ENCODE results near the gene PHOX2B. TPM values are rescaled to one million over a fixed set of nuclear protein-coding genes. Genes with fewer than 3 reads are reported as not detected.

PHOX2B gene
- total RNA-seq, 1 experiment from 2014 or later: not detected

DNA sequence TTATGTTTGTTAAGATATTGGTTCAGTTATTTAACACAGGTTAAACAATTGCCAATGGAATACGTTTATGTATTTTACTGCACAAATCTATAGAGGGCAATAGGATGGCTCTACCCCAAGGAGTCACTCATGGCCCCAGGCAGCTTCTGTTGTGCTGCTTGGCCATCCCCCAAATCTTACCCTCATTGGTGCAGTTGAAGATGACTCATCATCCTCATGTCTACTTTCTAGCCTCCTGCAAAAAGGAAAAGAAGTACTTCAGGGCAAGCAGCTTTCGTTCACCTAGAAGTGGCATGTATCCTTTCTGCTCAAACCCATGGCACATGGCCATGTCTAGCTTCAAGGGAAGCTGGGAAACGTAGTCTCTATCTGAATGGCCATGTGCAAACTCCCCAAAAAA lies 14.2 kb downstream of the PHOX2B start:
- no peak overlapping the region for H3K4me2 ChIP-seq (ENCODE audit: low read length)
- CTCF ChIA-PET: no interaction called here
- DNase-seq (ENCODE audit: low read depth, low spot score): no peak
- no peaks in the 10 kb centered on the region for H4K20me1 ChIP-seq (ENCODE audit: insufficient read depth)
- POLR2A ChIA-PET: no interaction called here
- H3K27ac ChIP-seq (ENCODE audit: low read depth, low read length): no peak overlapping the region
- BruUV-seq (replicated peaks): no TSS peak
- H3K79me2 ChIP-seq (ENCODE audit: insufficient read depth, low read length): no peaks in the 10 kb centered on the region
- no peaks in the 10 kb centered on the region; the same call in 1 of the 2 replicates for H3K9me2 ChIP-seq (ENCODE audit: insufficient read depth)
- H3K9me3 ChIP-seq (ENCODE audit: control insufficient read depth in 1 of 2, insufficient read depth in 1 of 2, low read depth in 1 of 2, low read length in 2 of 2): no peaks in the 10 kb centered on the region
- intact Hi-C loops (cut with micrococcal nuclease): no loop called here
- TF ChIP-seq EZH2 (IDR thresholded peaks at IDR 0.05): no peak
- H3K27me3 ChIP-seq (ENCODE audit: insufficient read depth, low read length): peaks cover 7% of the 10 kb centered on the region; the same call in 1 of the 2 replicates
- no peak overlapping the region for H2AFZ ChIP-seq (ENCODE audit: low read depth, low read length, poor library complexity, severe bottlenecking)
- RAD21 ChIA-PET (ENCODE audit: low non-redundant PET in 1 of 2, low total read pairs in 2 of 2, uncharacterized antibody in 2 of 2, unreplicated experiment in 2 of 2): interaction anchor here in 1 of 2 experiments (0.6 kb wide), 1 partner anchor 39 kb away, joined by 4 read pairs; no protein-coding TSS in a partner anchor
- H3K4me3 ChIP-seq (replicated peaks in 1 of 2; ENCODE audit: low read depth in 1 of 2, low read length in 2 of 2): no peak overlapping the region
- no peaks in the 10 kb centered on the region for H3K36me3 ChIP-seq (ENCODE audit: control insufficient read depth in 1 of 2, insufficient read depth in 2 of 2, low read length in 2 of 2)
- ATAC-seq: no peak
- no peaks in the 10 kb centered on the region for H3K4me1 ChIP-seq (ENCODE audit: control insufficient read depth in 1 of 2, insufficient read depth in 2 of 2, low read length in 2 of 2)
- no peak overlapping the region for H3K9ac ChIP-seq (ENCODE audit: low read length)

DNA sequence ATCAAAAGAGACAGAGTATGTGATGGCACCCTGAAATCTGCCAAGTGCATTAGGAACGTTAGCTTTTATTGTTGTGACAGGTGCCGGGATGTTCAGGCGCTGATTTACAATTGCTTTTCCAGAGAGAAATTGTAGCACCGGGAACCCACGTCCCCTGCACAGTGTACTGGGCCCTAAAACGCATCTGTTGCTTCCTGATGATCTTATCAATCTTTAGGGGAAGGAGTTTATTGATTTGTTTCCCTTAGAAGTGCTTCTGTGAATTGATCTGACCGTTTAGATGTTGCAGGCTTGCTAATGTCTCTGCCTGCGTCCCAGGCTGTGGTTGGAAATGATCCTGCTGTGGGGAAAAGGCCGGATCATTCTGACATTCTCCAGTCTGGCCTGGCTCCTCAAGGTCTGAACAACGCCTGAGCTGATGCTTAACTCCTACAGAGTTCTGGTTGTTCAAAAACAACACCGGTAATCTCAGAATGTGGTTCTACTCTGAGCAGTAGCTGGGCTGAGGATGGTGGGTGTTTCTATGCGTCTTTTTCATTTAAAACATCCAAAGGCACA lies 16.9 kb downstream of the PHOX2B start:
- intact Hi-C loops (cut with micrococcal nuclease): no loop called here
- ATAC-seq (no peak), DNase-seq (ENCODE audit: low read depth, low spot score) (no peak)
- Histone ChIP-seq H3K27ac (ENCODE audit: low read depth, low read length) (no peak overlapping the region), H3K4me1 (ENCODE audit: control insufficient read depth in 1 of 2, insufficient read depth in 2 of 2, low read length in 2 of 2) (no peaks in the 10 kb centered on the region), H3K27me3 (ENCODE audit: insufficient read depth, low read length) (peaks cover 7% of the 10 kb centered on the region; the same call in 1 of the 2 replicates), H3K36me3 (ENCODE audit: control insufficient read depth in 1 of 2, insufficient read depth in 2 of 2, low read length in 2 of 2) (no peaks in the 10 kb centered on the region), H3K4me2 (ENCODE audit: low read length) (no peak overlapping the region), H3K79me2 (ENCODE audit: insufficient read depth, low read length) (no peaks in the 10 kb centered on the region), H2AFZ (ENCODE audit: low read depth, low read length, poor library complexity, severe bottlenecking) (no peak overlapping the region), H4K20me1 (ENCODE audit: insufficient read depth) (no peaks in the 10 kb centered on the region), H3K4me3 (replicated peaks in 1 of 2; ENCODE audit: low read depth in 1 of 2, low read length in 2 of 2) (no peak overlapping the region), H3K9me3 (ENCODE audit: control insufficient read depth in 1 of 2, insufficient read depth in 1 of 2, low read depth in 1 of 2, low read length in 2 of 2) (no peaks in the 10 kb centered on the region), H3K9ac (ENCODE audit: low read length) (no peak overlapping the region), H3K9me2 (ENCODE audit: insufficient read depth) (no peaks in the 10 kb centered on the region)
- TF ChIP-seq POLR2A (IDR thresholded peaks at IDR 0.05; ENCODE audit: borderline replicate concordance, extremely low read depth, insufficient read depth, insufficient read length): no peak
- TF ChIP-seq EGR1 (IDR thresholded peaks at IDR 0.05; ENCODE audit: low read depth): no peak
- no TSS peak for BruUV-seq (replicated peaks)
- RAD21 ChIA-PET (ENCODE audit: low non-redundant PET in 1 of 2, low total read pairs in 2 of 2, uncharacterized antibody in 2 of 2, unreplicated experiment in 2 of 2): no interaction called here
- POLR2A ChIA-PET: no interaction called here
- CTCF ChIA-PET: no interaction called here

DNA sequence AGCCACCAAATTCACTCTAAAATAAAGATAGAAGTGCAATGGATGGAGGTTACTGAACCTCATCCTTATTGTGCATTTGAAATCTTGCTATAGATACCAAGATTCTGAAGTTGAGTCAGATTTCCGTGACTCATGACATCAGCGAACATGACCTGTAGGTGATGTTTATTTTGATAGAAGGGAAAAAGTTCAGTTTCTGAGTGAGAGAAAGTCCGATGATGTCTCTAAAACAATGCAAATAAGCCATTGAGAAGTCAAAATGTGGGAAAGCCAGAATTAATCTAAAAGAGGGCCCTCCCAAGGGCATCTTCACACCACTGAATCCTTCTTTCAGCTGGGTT lies 20.0 kb downstream of the PHOX2B start:
- ATAC-seq (no peak), DNase-seq (ENCODE audit: low read depth, low spot score) (no peak)
- Histone ChIP-seq H3K9ac (ENCODE audit: low read length) (no peak overlapping the region), H3K4me3 (replicated peaks in 1 of 2; ENCODE audit: low read depth in 1 of 2, low read length in 2 of 2) (no peak overlapping the region), H2AFZ (ENCODE audit: low read depth, low read length, poor library complexity, severe bottlenecking) (no peak overlapping the region), H3K9me2 (ENCODE audit: insufficient read depth) (no peaks in the 10 kb centered on the region), H4K20me1 (ENCODE audit: insufficient read depth) (no peaks in the 10 kb centered on the region), H3K4me1 (ENCODE audit: control insufficient read depth in 1 of 2, insufficient read depth in 2 of 2, low read length in 2 of 2) (no peaks in the 10 kb centered on the region), H3K9me3 (ENCODE audit: control insufficient read depth in 1 of 2, insufficient read depth in 1 of 2, low read depth in 1 of 2, low read length in 2 of 2) (peaks cover 0 to 9% of the 10 kb centered on the region in 2 experiments; a peak in 2 of 4 replicates), H3K4me2 (ENCODE audit: low read length) (no peak overlapping the region), H3K27ac (ENCODE audit: low read depth, low read length) (no peak overlapping the region), H3K79me2 (ENCODE audit: insufficient read depth, low read length) (no peaks in the 10 kb centered on the region), H3K27me3 (ENCODE audit: insufficient read depth, low read length) (peaks cover 7% of the 10 kb centered on the region; the same call in 1 of the 2 replicates), H3K36me3 (ENCODE audit: control insufficient read depth in 1 of 2, insufficient read depth in 2 of 2, low read length in 2 of 2) (no peaks in the 10 kb centered on the region)
- CTCF ChIA-PET: no interaction called here
- no TSS peak for BruUV-seq (replicated peaks)
- intact Hi-C loops (cut with micrococcal nuclease): no loop called here
- RAD21 ChIA-PET (ENCODE audit: low non-redundant PET in 1 of 2, low total read pairs in 2 of 2, uncharacterized antibody in 2 of 2, unreplicated experiment in 2 of 2): no interaction called here
- TF ChIP-seq JUND (IDR thresholded peaks at IDR 0.05) (no peak), ELF1 (IDR thresholded peaks at IDR 0.05; ENCODE audit: borderline replicate concordance, low read depth) (no peak), EZH2phosphoT487 (IDR thresholded peaks at IDR 0.05; ENCODE audit: borderline replicate concordance) (no peak)
- TF ChIP-seq, protein P1, sequence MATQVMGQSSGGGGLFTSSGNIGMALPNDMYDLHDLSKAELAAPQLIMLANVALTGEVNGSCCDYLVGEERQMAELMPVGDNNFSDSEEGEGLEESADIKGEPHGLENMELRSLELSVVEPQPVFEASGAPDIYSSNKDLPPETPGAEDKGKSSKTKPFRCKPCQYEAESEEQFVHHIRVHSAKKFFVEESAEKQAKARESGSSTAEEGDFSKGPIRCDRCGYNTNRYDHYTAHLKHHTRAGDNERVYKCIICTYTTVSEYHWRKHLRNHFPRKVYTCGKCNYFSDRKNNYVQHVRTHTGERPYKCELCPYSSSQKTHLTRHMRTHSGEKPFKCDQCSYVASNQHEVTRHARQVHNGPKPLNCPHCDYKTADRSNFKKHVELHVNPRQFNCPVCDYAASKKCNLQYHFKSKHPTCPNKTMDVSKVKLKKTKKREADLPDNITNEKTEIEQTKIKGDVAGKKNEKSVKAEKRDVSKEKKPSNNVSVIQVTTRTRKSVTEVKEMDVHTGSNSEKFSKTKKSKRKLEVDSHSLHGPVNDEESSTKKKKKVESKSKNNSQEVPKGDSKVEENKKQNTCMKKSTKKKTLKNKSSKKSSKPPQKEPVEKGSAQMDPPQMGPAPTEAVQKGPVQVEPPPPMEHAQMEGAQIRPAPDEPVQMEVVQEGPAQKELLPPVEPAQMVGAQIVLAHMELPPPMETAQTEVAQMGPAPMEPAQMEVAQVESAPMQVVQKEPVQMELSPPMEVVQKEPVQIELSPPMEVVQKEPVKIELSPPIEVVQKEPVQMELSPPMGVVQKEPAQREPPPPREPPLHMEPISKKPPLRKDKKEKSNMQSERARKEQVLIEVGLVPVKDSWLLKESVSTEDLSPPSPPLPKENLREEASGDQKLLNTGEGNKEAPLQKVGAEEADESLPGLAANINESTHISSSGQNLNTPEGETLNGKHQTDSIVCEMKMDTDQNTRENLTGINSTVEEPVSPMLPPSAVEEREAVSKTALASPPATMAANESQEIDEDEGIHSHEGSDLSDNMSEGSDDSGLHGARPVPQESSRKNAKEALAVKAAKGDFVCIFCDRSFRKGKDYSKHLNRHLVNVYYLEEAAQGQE (IDR thresholded peaks at IDR 0.05; ENCODE audit: low read depth): no peak
- POLR2A ChIA-PET: no interaction called here

All from HCT116 (cell line).